ENCODE results near the gene FBXW9.
"Not testable (repeated sequence)": the region's sequence is repeated elsewhere in the genome, so short reads cannot be mapped to it uniquely, and the experiment has no call there.

FBXW9 gene

GRCh38 chr19:12696366-12697335 lies at the start of gene FBXW9:
FBXW9 (minus strand) TSS chr19:12696631; CDS start chr19:12696581, 50 bp downstream.
- peak; percentile 90 for DNase-seq (ENCODE audit: low read depth in 2 of 2)

GRCh38 chr19:12745166-12745897 lies 48.9 kb upstream of the FBXW9 start:
- DNase-seq (ENCODE audit: low read depth in 2 of 2), result no peak

GRCh38 chr19:12737835-12738351 lies 41.5 kb upstream of the FBXW9 start:
- DNase-seq (ENCODE audit: low read depth in 2 of 2), result no peak

DNA sequence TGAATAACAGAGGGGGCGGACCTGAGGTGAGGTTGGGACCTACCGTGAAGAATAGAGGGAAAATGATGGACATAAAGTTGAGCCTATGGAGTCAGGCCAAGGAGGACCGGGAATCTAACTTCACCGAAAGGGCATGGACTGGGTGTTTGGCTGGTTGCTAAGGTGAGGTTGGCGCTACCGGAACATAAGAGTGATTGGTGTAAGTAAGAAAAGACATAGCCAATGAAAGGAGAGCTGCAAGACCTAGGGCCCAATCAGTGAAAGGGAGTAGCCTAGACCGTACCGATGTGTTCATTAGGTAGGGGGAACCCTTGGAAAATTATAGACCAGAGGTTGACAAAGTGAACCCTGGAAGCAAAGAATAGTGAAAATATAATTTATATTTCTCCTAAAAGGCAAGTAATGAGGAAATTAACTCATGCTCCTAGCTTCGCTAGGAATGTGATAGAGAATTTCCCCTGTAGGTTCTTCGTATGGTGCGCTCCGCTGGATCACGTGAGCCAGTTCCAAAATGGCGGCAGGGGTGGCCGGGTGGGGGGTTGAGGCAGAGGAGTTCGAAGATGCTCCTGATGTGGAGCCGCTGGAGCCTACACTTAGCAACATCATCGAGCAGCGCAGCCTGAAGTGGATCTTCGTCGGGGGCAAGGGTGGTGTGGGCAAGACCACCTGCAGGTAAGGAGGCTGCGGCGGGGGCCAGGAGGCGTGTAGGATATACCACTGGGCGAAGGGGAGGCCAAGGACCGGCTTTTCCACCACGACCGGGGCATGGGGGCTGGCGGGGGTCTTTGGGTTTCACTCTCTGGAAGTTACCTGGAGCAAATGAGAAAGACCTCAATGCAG lies 40.8 kb upstream of the FBXW9 start, which contains the start of gene GET3:
Gene GET3 (plus strand): TSS at position 503 of the 840 bp plus-strand sequence. CDS start 9 bp downstream, at position 512.
- DNase-seq (ENCODE audit: low read depth in 2 of 2), result peak; percentile 100

GRCh38 chr19:12733369-12734214 lies 37.2 kb upstream of the FBXW9 start:
- DNase-seq (ENCODE audit: low read depth in 2 of 2), result no peak

GRCh38 chr19:12731337-12731736 lies 34.9 kb upstream of the FBXW9 start:
- DNase-seq (ENCODE audit: low read depth in 2 of 2), result no peak

- DNase-seq (ENCODE audit: low read depth in 2 of 2), result no peak
Observed at GRCh38 chr19:12730064-12730463, 33.6 kb upstream of the FBXW9 start.

GRCh38 chr19:12727745-12728433 lies 31.5 kb upstream of the FBXW9 start:
- no peak for DNase-seq (ENCODE audit: low read depth in 2 of 2)

DNA sequence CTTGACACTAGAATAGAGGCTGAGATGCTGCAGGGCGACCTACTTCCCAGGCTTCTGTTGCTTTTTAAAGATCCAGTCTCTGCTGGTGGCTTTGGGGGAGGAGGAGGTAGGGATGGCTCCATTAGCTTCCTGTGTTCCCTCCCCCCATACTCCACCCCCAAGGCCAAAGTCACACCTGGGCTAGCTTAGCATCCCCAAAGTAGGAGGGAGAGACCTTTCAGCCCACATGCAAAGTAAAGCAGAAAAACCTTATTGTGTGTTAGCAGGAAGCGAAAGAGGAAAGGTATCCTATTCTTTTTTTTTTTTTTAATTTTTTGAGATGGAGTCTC lies 30.5 kb upstream of the FBXW9 start:
- DNase-seq (ENCODE audit: low read depth in 2 of 2), result no peak

GRCh38 chr19:12725612-12726011 lies 29.2 kb upstream of the FBXW9 start:
- DNase-seq (ENCODE audit: low read depth in 2 of 2), result not testable (repeated sequence)

- peak in 1 of 2 experiments; percentile 22 for DNase-seq (ENCODE audit: low read depth in 2 of 2)
Observed at GRCh38 chr19:12723641-12724426, 27.4 kb upstream of the FBXW9 start, which contains the start of gene TNPO2. TNPO2 (minus strand) TSS chr19:12723932; CDS start chr19:12720977, 2,955 bp downstream.

DNA sequence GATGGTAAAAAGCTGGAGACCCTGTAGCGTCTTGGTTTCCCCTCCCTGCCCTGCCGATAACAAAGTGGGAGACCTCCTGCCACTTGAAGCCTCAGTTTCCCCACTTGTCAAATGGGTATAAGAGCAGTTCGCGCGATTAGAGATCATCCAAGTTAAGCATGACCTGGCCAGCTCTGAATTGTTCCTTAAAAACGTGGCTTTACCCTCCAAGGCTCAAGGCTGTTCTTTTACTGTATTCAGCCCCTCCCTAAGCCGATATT lies 26.9 kb upstream of the FBXW9 start:
- DNase-seq (ENCODE audit: low read depth in 2 of 2), result no peak

DNA sequence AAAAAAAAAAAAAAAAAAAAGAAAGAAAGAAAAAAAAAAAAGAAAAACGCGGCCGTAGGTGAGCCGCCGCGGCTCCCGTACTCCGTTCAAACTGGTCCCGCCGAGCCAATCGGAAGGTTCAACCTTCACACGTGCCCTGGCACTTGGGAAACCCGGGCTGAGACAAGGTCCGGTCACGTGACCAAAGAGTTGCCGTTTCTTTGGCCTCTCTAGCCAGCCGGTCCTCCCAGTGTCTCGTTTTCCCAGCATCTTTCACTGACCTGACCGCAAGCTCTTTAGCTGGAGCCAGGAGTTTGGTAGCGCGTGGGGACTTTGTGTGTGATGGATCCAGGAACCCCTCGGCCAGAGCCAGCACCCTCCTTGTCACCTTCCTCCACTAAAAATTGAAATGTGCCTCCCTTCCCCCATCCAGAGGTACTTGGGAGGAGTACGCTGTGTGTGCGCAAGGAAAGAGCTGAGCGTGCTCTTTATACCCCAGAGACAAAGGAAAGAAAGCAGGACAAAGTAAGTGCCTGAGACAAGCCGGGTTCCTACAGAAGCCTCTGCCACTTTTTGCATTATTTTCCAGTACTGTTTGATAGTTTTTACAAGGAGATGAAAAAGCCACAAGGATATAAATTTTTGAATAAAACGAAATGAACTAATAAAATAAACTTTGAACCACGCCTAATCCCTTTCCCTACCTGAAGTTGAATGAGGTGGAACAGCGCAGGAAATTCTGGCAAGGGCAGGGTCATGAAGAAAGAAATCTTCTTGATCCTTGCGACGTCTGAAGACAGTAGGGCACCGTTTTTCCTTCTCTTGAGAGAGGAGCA lies 26.3 kb upstream of the FBXW9 start:
- peak; percentile 99 for DNase-seq (ENCODE audit: low read depth in 2 of 2)

DNA sequence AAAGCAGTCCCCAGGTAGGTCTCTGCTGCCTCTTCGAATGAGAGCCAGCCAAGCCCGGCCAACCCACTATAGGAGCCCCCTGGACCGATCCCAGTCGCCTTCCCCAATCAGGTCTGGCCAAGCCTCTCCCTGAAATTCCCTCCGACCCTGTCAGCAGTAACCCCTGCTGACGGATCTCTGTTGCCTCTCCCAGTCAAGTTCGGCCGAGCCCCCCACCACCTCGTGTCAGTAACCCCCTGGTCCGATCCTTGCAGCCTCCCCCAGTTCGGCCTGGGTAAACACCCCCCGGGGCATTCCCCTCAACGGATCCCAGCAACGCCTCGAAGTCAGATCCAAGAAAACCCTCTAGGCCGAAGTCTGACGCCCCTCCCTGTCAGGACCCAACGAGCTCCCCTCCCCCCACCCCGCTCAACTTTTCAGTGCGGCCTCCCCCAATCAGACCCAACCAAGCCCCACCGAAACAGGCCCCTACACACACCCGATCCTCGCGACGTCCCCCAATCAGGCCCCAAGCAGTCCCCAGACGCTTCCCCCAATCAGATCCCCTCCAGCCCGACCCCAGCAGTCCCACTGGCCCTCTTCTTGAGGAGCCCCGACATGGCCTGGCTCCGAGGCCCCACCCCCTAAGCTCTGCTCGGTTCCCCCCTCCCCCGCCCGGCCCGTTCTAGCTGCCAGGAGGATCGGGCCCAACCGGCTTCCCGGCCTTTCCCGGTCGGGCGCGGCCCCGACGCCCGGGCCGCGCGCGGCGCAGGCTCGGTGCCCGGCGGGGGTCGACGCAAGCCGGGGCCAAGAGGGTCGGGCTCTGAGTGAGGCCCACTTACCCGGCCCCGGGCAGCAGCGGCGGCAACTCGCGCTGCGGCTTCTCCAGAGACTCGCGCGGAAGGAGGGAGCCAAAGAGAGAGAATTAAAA lies 25.5 kb upstream of the FBXW9 start:
- peak; percentile 55 to 59 for DNase-seq (ENCODE audit: low read depth in 2 of 2)

DNA sequence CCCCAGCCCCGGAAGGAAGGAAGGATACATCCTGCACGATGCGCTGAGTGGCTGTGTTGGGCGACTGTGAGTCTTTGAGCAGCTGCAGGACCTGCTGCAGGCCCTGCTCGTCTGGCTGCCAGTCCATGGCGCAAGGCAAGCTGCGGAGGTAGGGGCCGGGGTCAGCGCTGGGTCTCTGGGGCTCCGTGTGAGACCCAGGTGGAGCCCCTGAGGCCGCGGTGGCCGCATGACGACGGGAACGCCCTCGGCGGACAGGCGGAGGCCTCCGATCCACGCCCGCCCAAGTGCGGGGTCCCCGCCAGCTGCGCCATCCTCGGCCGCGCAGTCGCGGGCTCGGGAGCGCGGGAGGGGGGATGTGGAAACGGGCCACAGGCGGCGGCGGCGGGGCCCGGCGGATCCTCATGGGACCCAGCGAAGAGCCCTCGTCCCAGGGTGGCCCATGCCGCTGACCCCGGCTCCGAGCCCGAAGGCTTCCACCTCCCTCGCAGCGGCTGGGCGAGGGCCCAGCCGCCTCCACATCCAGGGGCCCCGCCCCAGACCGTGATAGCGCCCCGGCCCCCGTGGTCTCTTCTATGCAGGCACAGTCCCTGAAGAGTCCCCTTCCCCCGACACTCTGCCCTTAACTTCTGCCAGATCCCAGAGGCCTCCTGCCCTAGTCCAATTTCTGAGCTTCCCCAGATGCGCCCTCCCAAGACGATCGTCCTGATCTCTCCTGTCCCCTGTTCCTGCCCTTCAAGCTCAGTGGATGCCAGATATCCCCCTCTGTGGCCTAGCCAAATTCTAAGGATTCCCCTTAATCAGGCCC lies 24.6 kb upstream of the FBXW9 start:
- DNase-seq (ENCODE audit: low read depth in 2 of 2), result no peak

DNA sequence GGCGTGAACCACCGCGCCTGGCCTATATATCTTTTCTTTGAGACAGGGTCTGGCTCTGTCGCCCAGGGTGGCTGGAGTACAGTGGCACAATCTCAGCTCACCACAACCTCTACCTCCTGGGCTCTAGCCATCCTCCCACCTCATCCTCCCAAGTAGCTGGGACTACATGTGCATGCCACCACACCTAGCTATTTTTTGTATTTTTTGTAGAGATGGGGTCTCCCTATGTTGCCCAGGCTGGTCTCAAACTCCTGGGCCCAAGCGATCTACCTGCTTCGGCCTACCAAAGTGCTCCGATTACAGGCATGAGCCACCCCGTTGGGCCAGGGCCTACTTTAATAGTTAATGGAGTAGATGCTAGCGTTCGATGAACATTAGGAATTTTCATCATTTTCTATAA lies 23.9 kb upstream of the FBXW9 start:
- no peak for DNase-seq (ENCODE audit: low read depth in 2 of 2)

- DNase-seq (ENCODE audit: low read depth in 2 of 2), result no peak
Observed at GRCh38 chr19:12715929-12716328, 19.5 kb upstream of the FBXW9 start.
